ENCODE results near the gene LPCAT3. TPM values are rescaled to one million over a fixed set of nuclear protein-coding genes. Genes with fewer than 3 reads are reported as not detected.
A peak's percentile ranks its signal among the peaks of the same experiment; 100 is the strongest.

The LPCAT3 gene
- total RNA-seq, 4 donors from 2014 or later, result 41.7 to 58.2 (median 47.9) TPM

- no peak for DNase-seq (ENCODE audit: low spot score)
- ATAC-seq (ENCODE audit: low FRiP score), result no peak
- TF ChIP-seq CTCF (IDR thresholded peaks at IDR 0.05), result no peak
These were observed 8.8 kb downstream of the LPCAT3 start for GRCh38 chr12:7009512-7009911.

GRCh38 chr12:7008864-7009263 lies 9.4 kb downstream of the LPCAT3 start:
- no peak for TF ChIP-seq CTCF (IDR thresholded peaks at IDR 0.05)
- no peak for DNase-seq (ENCODE audit: low spot score)
- no peak for ATAC-seq (ENCODE audit: low FRiP score)

- no peak for TF ChIP-seq CTCF (IDR thresholded peaks at IDR 0.05)
- DNase-seq (ENCODE audit: low spot score) (no peak), ATAC-seq (ENCODE audit: low FRiP score) (no peak)
These were observed 11.6 kb downstream of the LPCAT3 start for GRCh38 chr12:7006639-7007038.

- DNase-seq (ENCODE audit: low spot score) (no peak), ATAC-seq (ENCODE audit: low FRiP score) (no peak)
- TF ChIP-seq CTCF (IDR thresholded peaks at IDR 0.05), result no peak
These were observed 13.0 kb downstream of the LPCAT3 start for GRCh38 chr12:7005311-7005710.

- TF ChIP-seq CTCF (IDR thresholded peaks at IDR 0.05), result no peak
- DNase-seq (ENCODE audit: low spot score) (no peak), ATAC-seq (ENCODE audit: low FRiP score) (no peak)
These were observed 13.4 kb downstream of the LPCAT3 start for GRCh38 chr12:7004840-7005239.

- no peak for TF ChIP-seq CTCF (IDR thresholded peaks at IDR 0.05)
- ATAC-seq (ENCODE audit: low FRiP score), result no peak
- DNase-seq (ENCODE audit: low spot score), result no peak
These were observed 13.9 kb downstream of the LPCAT3 start for GRCh38 chr12:7004287-7004803.

GRCh38 chr12:7001921-7002591 lies 16.2 kb downstream of the LPCAT3 start:
- DNase-seq (ENCODE audit: low spot score) (no peak), ATAC-seq (ENCODE audit: low FRiP score) (peak; percentile 60)
- no peak for TF ChIP-seq CTCF (IDR thresholded peaks at IDR 0.05)

Data from omental fat pad (tissue), 4 donors.